ENCODE data around the gene ARGFX. TPM values are rescaled to one million over a fixed set of nuclear protein-coding genes. Genes with fewer than 3 reads are reported as not detected.

ARGFX gene
- total RNA-seq = not detected in 2 replicates

DNA sequence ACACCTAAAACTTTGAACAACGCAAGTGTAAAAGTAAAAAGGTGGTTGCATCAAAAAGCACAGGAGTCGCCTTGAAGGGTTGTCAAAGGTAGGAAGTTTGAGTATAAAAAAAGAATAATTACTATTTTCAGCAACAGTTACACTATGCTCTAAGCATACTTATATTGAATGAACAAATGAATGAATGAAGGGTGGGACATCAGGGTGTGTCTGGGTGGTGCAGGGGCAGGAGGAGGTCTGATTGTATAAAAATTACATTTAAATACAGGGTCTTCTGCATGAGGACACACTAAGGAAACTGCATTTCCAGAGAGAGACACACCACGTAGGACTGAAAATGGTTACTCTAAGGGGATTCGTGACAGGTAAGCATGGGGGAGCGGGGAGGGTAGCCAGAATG, at the start of gene ARGFX:
TSS of gene ARGFX (plus strand) at position 301 of the 400 bp plus-strand sequence. CDS start 2,765 bp downstream, outside the sequence.

DNA sequence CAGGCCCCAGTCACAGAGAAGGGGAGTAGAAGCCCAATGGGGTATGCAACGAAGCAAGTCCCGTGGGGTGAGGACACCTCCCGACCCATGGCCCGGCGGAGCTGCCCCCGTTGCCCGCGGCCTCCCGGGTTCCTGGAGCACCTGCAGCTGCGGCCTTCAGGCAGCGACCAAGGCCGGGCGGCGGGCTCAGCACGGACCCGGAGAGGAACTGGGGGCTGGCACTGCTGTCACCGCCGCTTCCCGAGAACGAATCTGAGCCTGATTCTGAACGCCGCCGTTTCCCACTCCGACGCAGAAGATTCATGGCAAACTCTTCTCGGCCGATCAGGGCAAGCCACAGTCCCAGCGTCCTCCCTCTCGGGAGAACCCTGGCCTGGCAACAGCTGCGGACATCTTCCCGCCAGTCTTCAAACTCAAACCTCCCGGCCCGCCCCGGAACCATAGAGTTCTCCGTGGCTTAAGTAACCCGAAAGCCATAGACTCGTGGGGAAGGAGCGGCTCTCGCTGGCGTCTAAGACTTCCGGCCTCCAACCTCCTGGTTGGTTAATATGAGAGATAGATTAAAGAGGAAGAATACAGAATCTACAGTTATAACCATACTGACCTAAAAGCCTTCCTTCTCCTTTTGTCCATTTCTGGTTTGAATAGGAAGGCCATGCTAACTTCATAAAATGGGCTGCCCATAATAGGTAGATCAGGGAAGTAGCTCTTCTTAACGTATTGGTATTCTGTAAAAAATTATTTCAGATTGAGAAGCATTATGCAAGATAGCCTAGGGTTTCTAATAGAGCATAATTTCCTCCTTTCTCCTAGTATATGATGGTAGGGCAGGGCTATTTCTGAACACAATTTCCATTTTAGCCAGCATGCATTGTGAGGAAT, 21.9 kb upstream of the ARGFX start, which contains the start of gene POLQ:
TSS of gene POLQ (minus strand) at position 415 of the 882 bp plus-strand sequence. CDS start at position 304, 111 bp downstream.

DNA sequence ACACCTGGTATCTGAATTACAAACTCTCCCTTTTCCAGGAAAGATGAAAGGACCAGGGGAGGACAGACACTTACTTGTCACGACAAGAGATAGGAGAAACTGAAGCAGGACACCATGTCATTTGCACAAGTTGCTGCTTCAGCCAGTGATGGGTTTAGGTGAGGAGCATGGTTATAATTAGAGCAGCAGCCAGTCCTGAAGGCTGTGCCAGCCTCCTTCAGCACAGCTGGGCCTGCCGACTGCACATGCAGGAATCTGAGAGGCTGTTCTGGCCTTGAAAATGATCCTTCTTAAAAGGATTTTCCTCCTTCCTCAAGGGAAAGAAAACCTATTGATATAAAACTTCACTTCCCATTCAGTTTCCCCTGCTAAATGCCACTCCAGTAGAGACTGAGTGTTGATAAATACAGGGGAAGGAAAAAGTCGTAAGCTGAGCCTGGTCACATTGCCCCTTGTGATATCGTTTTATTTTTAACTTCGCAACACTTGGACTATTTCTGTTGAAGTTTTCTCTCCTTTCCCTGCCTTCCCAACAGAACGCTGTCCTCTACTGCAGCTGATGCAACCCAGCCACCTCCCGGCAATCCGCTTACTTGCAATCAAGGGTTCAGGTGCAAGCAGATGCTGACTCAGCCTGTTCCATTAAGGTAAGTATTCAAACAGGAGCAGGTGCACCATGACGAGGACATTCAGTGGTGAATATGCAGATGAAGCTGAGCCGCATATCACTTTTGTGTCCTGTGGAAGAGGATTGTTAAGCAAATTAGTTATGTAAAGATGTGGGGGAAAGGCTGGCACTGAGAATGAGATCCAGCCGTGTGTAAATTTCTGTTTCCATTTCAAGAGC, 25.3 kb downstream of the ARGFX start, which contains the start of gene FBXO40:
TSS of gene FBXO40 (plus strand) at position 524 of the 847 bp plus-strand sequence. CDS start 27,197 bp downstream, outside the sequence.

Other genes starting within 250 kb of the ARGFX start
- gene POLQ, start 22.0 kb upstream of the ARGFX start, total RNA-seq = 0.19 and 0.68 TPM in 2 replicates
- gene FBXO40, start 25.4 kb downstream of the ARGFX start, total RNA-seq = not detected in 2 replicates
- gene HCLS1, start 93.0 kb downstream of the ARGFX start, total RNA-seq = 1.7 and 3.5 TPM in 2 replicates
- gene GOLGB1, start 181.8 kb downstream of the ARGFX start, total RNA-seq = 41.1 and 45.6 TPM in 2 replicates